Nephron (organoid): ENCODE results near the gene ZNF491.

Source experiments
- H3K27ac Mint-ChIP-seq, 3 experiments: 2 replicates each; pipeline ENCODE4 v1.8.0; 2020; ENCODE audit warnings: mixed read lengths in 3 of 3, mild to moderate bottlenecking in 2 of 3, moderate library complexity in 1 of 3
- H3K27me3 Mint-ChIP-seq: 2 replicates; pipeline ENCODE4 v1.8.0; 2021; ENCODE audit warnings: low read depth, mild to moderate bottlenecking, moderate library complexity, mixed read lengths
- H3K36me3 Mint-ChIP-seq: 2 replicates; pipeline ENCODE4 v1.8.0; 2020; ENCODE audit warnings: low read depth, mixed read lengths
- H3K4me1 Mint-ChIP-seq: 2 replicates; pipeline ENCODE4 v1.8.0; 2020; ENCODE audit warnings: mixed read lengths
- H3K4me3 Mint-ChIP-seq, 3 experiments: 2 replicates each; pipeline ENCODE4 v1.8.0; 2020; ENCODE audit warnings: mild to moderate bottlenecking in 3 of 3, mixed read lengths in 3 of 3, moderate library complexity in 2 of 3
- H3K9me3 Mint-ChIP-seq: 2 replicates; pipeline ENCODE4 v1.8.0; 2020; ENCODE audit warnings: mixed read lengths
- TF ChIP-seq, protein P1 (sequence below), 3 experiments: fragments of 200-600 bp; sonication (generic); IDR thresholded peaks; one replicate each; pipeline ENCODE4 v1.5.0; 2021; ENCODE audit warnings: antibody characterized with exemption in 3 of 3; ENCODE audit not compliant: unreplicated experiment in 3 of 3

ZNF491 gene

DNA sequence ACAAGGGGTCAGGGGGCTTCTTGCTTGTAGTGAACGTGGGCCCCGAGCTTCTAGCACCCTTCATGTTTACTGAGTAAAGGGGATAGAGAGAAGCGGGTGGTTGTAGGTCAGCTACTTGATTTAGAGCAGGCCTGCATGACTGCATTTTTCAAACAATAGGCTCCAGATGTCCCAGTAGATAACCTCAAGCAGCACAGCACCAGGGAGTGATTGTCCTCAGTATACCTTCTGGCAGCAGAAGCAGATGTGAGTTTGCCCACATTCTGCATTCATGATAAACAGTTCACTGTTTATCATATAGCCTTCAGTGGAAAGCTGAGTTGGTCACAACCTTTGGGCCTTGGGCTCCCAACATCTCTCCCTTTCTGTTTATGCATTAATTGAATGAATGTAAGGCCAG, 55.0 kb downstream of the ZNF491 start:
- Mint-ChIP-seq H3K27ac (no peak overlapping the region), H3K9me3 (peaks cover 19% of the 10 kb centered on the region), H3K4me1 (no peaks in the 10 kb centered on the region), H3K4me3 (no peak overlapping the region), H3K27me3 (peaks cover 4% of the 10 kb centered on the region), H3K36me3 (no peaks in the 10 kb centered on the region)
- TF ChIP-seq, protein P1, sequence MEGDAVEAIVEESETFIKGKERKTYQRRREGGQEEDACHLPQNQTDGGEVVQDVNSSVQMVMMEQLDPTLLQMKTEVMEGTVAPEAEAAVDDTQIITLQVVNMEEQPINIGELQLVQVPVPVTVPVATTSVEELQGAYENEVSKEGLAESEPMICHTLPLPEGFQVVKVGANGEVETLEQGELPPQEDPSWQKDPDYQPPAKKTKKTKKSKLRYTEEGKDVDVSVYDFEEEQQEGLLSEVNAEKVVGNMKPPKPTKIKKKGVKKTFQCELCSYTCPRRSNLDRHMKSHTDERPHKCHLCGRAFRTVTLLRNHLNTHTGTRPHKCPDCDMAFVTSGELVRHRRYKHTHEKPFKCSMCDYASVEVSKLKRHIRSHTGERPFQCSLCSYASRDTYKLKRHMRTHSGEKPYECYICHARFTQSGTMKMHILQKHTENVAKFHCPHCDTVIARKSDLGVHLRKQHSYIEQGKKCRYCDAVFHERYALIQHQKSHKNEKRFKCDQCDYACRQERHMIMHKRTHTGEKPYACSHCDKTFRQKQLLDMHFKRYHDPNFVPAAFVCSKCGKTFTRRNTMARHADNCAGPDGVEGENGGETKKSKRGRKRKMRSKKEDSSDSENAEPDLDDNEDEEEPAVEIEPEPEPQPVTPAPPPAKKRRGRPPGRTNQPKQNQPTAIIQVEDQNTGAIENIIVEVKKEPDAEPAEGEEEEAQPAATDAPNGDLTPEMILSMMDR (IDR thresholded peaks at IDR 0.05; ENCODE audit: unreplicated experiment in 3 of 3): no peak

GRCh38 chr19:11856596-11857250, 58.4 kb downstream of the ZNF491 start:
- Mint-ChIP-seq H3K4me3 (no peak overlapping the region), H3K27ac (no peak overlapping the region), H3K36me3 (no peaks in the 10 kb centered on the region), H3K9me3 (peaks cover 8% of the 10 kb centered on the region), H3K4me1 (no peaks in the 10 kb centered on the region), H3K27me3 (no peaks in the 10 kb centered on the region)
- TF ChIP-seq, protein P1 (IDR thresholded peaks at IDR 0.05; ENCODE audit: unreplicated experiment in 3 of 3): no peak
